Superior temporal gyrus (tissue), 1 donor: ENCODE results near the gene BACH2.
A peak's percentile ranks its signal among the peaks of the same experiment; 100 is the strongest.

ENCODE experiments used
- DNase-seq: peaks from one replicate; pipeline ENCODE4 v3.0.0-alpha.2; 2016; ENCODE audit errors: extremely low spot score

BACH2 gene

GRCh38 chr6:90238496-90239266, 58.0 kb downstream of the BACH2 start:
- DNase-seq, result no peak

GRCh38 chr6:90237350-90237990, 59.2 kb downstream of the BACH2 start:
- no peak for DNase-seq

- no peak for DNase-seq
Measured at GRCh38 chr6:90233994-90234393, 62.6 kb downstream of the BACH2 start.

GRCh38 chr6:90233213-90233612, 63.4 kb downstream of the BACH2 start:
- DNase-seq, result no peak

GRCh38 chr6:90231798-90232197, 64.8 kb downstream of the BACH2 start:
- no peak for DNase-seq

GRCh38 chr6:90231308-90231707, 65.3 kb downstream of the BACH2 start:
- no peak for DNase-seq

GRCh38 chr6:90230548-90231215, 66.0 kb downstream of the BACH2 start:
- no peak for DNase-seq

GRCh38 chr6:90229331-90230010, 67.2 kb downstream of the BACH2 start:
- no peak for DNase-seq

- DNase-seq, result no peak
Measured at GRCh38 chr6:90227673-90228072, 69.0 kb downstream of the BACH2 start.

- no peak for DNase-seq
Measured at GRCh38 chr6:90227213-90227612, 69.4 kb downstream of the BACH2 start.

GRCh38 chr6:90226257-90226656, 70.4 kb downstream of the BACH2 start:
- DNase-seq, result no peak

- DNase-seq, result no peak
Measured at GRCh38 chr6:90224196-90224595, 72.4 kb downstream of the BACH2 start.

GRCh38 chr6:90222724-90223198, 73.9 kb downstream of the BACH2 start:
- DNase-seq, result no peak

- DNase-seq, result no peak
Measured at GRCh38 chr6:90222008-90222407, 74.6 kb downstream of the BACH2 start.

- no peak for DNase-seq
Measured at GRCh38 chr6:90221403-90221802, 75.2 kb downstream of the BACH2 start.

- DNase-seq, result no peak
Measured at GRCh38 chr6:90220273-90220672, 76.4 kb downstream of the BACH2 start.

GRCh38 chr6:90219209-90219985, 77.2 kb downstream of the BACH2 start:
- peak; percentile 79 for DNase-seq

- DNase-seq, result no peak
Measured at GRCh38 chr6:90218959-90219208, 77.8 kb downstream of the BACH2 start.

- DNase-seq, result peak; percentile 56
Measured at GRCh38 chr6:90217506-90218127, 79.0 kb downstream of the BACH2 start.

GRCh38 chr6:90216072-90216977, 80.3 kb downstream of the BACH2 start:
- DNase-seq, result peak; percentile 15
